ENCODE measurements around the gene PKN3.

GRCh38 chr9:128732576-128732975, 30.3 kb downstream of the PKN3 start:
- TF ChIP-seq CTCF (IDR thresholded peaks at IDR 0.05) (no peak), POLR2A (IDR thresholded peaks at IDR 0.05) (no peak)

Measured in thyroid gland (tissue), 4 donors.